Endodermal cell (in vitro differentiated cells): ENCODE measurements around the gene TRIL. TPM values are rescaled to one million over a fixed set of nuclear protein-coding genes. Genes with fewer than 3 reads are reported as not detected.

ENCODE experiments used
- DNase-seq: peaks from one replicate; pipeline ENCODE4 v3.0.0-alpha.2; 2017
- H3K27ac ChIP-seq: 2 replicates; pipeline ENCODE4 v1.5.1; 2013; ENCODE audit warnings: mild to moderate bottlenecking, low read depth, low read length, moderate library complexity
- H3K27me3 ChIP-seq: 2 replicates; pipeline ENCODE4 v1.6.1; 2013; ENCODE audit warnings: mild to moderate bottlenecking, low read length, moderate library complexity; ENCODE audit not compliant: insufficient read depth, control insufficient read depth, poor library complexity, severe bottlenecking
- H3K36me3 ChIP-seq: 2 replicates; pipeline ENCODE4 v1.7.0; 2013; ENCODE audit warnings: mild to moderate bottlenecking, low read length, moderate library complexity; ENCODE audit not compliant: control insufficient read depth, insufficient read depth
- H3K4me1 ChIP-seq: one replicate; pipeline ENCODE4 v1.7.0; 2013; ENCODE audit warnings: low read length; ENCODE audit not compliant: control insufficient read depth, insufficient read depth
- H3K4me3 ChIP-seq: 2 replicates; pipeline ENCODE4 v1.5.1; 2013; ENCODE audit warnings: mild to moderate bottlenecking, low read length, moderate library complexity
- H3K9ac ChIP-seq: 2 replicates; pipeline ENCODE4 v1.6.1; 2013; ENCODE audit warnings: mild to moderate bottlenecking, low read length, moderate library complexity; ENCODE audit not compliant: poor library complexity, severe bottlenecking; ENCODE audit errors: extremely low read depth
- H3K9me3 ChIP-seq: 2 replicates; pipeline ENCODE4 v1.6.1; 2013; ENCODE audit warnings: mild to moderate bottlenecking, low read length, moderate library complexity; ENCODE audit not compliant: control insufficient read depth
- H3K27ac Mint-ChIP-seq: 2 replicates; pipeline ENCODE4 v1.8.0; 2020; ENCODE audit warnings: mixed read lengths
- H3K27me3 Mint-ChIP-seq: 2 replicates; pipeline ENCODE4 v1.8.0; 2021; ENCODE audit warnings: mild to moderate bottlenecking, mixed read lengths; ENCODE audit not compliant: insufficient read depth
- H3K36me3 Mint-ChIP-seq: 2 replicates; pipeline ENCODE4 v1.8.0; 2020; ENCODE audit warnings: low read depth, mixed read lengths
- H3K4me1 Mint-ChIP-seq: 2 replicates; pipeline ENCODE4 v1.8.0; 2020; ENCODE audit warnings: mixed read lengths
- H3K4me3 Mint-ChIP-seq: 2 replicates; pipeline ENCODE4 v1.8.0; 2020; ENCODE audit warnings: mild to moderate bottlenecking, moderate library complexity, mixed read lengths
- H3K9me3 Mint-ChIP-seq: 2 replicates; pipeline ENCODE4 v1.8.0; 2020; ENCODE audit warnings: mild to moderate bottlenecking, mixed read lengths
- WGBS, 2 experiments: methylation state at CpG; one replicate each; pipeline versions ENCODE4 v1.1.5 to v1.1.7; 2013; ENCODE audit warnings: missing lambda C conversion rate in 2 of 2, mixed read lengths in 1 of 2; ENCODE audit not compliant: insufficient coverage in 1 of 2, insufficient read length in 1 of 2; 5-methylcytosine and 5-hydroxymethylcytosine counted together
- total RNA-seq, 2 donors: library from RNA; stranded (reverse); fragmentation: NEBNext Ultra II Directional in 1 of 2; extraction: Animal tissue kit (Norgen Biotek cat#: 25700) in 1 of 2; gene quantifications; 2 replicates in 1 of 2; 3 replicates in 1 of 2; pipeline ENCODE4 v1.2.1, GENCODE V29; 2021
- TF ChIP-seq, protein P1 (sequence below): fragments of 200-600 bp; sonication (generic); conservative IDR thresholded peaks from 2 replicates; pipeline ENCODE4 v1.5.0; 2021; ENCODE audit warnings: antibody characterized with exemption, mild to moderate bottlenecking

Gene TRIL
- total RNA-seq, 2 donors from 2014 or later = 1.6 to 3.3 TPM

DNA sequence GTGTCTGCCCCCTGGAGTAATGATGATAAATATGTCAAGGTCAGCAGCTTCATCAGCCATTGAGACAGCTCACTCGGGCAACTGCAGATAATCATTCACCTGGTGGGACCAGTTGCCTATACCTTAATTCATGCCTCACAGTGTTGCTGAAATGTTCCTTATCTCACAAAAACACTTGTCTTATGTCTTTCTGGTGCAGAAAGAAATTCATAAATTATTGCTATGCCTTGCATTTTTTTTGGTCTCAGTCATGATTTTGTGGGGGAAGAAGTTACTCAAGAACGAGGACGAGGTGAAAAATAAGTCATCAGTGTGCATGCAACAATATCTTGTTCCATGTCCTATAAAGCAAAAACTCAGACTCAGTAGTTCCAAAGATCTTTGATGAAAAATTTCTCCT lies 16.0 kb downstream of the TRIL start:
- no peak overlapping the region for H3K27ac ChIP-seq
- DNase-seq = no peak
- H3K4me1 ChIP-seq = peaks cover 8% of the 10 kb centered on the region
- 89 to 96% methylated on average over 3 of the region's 3 CpGs for WGBS, 2 experiments
- Mint-ChIP-seq H3K36me3 (no peaks in the 10 kb centered on the region), H3K4me1 (peaks cover 9% of the 10 kb centered on the region), H3K27ac (no peak overlapping the region), H3K27me3 (peaks cover 4% of the 10 kb centered on the region), H3K4me3 (no peak overlapping the region), H3K9me3 (peaks cover 3% of the 10 kb centered on the region)
- no peak overlapping the region for H3K4me3 ChIP-seq
- peaks cover 10% of the 10 kb centered on the region for H3K9me3 ChIP-seq
- no peaks in the 10 kb centered on the region for H3K27me3 ChIP-seq
- TF ChIP-seq, protein P1, sequence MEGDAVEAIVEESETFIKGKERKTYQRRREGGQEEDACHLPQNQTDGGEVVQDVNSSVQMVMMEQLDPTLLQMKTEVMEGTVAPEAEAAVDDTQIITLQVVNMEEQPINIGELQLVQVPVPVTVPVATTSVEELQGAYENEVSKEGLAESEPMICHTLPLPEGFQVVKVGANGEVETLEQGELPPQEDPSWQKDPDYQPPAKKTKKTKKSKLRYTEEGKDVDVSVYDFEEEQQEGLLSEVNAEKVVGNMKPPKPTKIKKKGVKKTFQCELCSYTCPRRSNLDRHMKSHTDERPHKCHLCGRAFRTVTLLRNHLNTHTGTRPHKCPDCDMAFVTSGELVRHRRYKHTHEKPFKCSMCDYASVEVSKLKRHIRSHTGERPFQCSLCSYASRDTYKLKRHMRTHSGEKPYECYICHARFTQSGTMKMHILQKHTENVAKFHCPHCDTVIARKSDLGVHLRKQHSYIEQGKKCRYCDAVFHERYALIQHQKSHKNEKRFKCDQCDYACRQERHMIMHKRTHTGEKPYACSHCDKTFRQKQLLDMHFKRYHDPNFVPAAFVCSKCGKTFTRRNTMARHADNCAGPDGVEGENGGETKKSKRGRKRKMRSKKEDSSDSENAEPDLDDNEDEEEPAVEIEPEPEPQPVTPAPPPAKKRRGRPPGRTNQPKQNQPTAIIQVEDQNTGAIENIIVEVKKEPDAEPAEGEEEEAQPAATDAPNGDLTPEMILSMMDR = no peak
- H3K36me3 ChIP-seq = no peaks in the 10 kb centered on the region
- no peak overlapping the region for H3K9ac ChIP-seq

DNA sequence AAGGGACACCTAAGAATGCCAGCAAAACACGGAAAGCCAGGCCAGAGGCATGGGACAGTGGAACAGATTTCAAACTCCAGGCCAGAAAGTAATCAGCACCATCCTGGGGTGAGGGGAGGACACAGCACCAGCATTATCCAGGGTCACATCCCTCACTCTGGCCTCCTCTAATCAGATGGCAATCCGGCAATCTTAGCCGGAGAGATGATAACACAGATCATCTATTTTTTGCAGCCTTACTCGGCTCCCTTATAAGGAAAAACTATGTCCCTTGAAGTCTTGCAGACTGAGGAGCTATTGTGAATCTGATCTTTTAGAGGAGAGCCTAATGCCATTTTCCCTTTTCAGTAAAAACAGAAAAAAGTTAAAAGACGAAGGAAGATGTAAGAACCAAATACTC lies 16.5 kb downstream of the TRIL start:
- peaks cover 7% of the 10 kb centered on the region for H3K9me3 ChIP-seq
- no peak overlapping the region for H3K4me3 ChIP-seq
- no peak overlapping the region for H3K9ac ChIP-seq
- no peak for DNase-seq
- H3K4me1 ChIP-seq = peaks cover 8% of the 10 kb centered on the region
- no peak overlapping the region for H3K27ac ChIP-seq
- no peaks in the 10 kb centered on the region for H3K27me3 ChIP-seq
- H3K9me3 Mint-ChIP-seq = peaks cover 3% of the 10 kb centered on the region
- H3K4me1 Mint-ChIP-seq = peaks cover 9% of the 10 kb centered on the region
- H3K36me3 Mint-ChIP-seq = no peaks in the 10 kb centered on the region
- H3K36me3 ChIP-seq = no peaks in the 10 kb centered on the region
- 84 to 94% methylated on average over 5 of the region's 5 CpGs for WGBS, 2 experiments
- peaks cover 4% of the 10 kb centered on the region for H3K27me3 Mint-ChIP-seq
- no peak overlapping the region for H3K27ac Mint-ChIP-seq
- no peak overlapping the region for H3K4me3 Mint-ChIP-seq
- TF ChIP-seq, protein P1 = no peak

DNA sequence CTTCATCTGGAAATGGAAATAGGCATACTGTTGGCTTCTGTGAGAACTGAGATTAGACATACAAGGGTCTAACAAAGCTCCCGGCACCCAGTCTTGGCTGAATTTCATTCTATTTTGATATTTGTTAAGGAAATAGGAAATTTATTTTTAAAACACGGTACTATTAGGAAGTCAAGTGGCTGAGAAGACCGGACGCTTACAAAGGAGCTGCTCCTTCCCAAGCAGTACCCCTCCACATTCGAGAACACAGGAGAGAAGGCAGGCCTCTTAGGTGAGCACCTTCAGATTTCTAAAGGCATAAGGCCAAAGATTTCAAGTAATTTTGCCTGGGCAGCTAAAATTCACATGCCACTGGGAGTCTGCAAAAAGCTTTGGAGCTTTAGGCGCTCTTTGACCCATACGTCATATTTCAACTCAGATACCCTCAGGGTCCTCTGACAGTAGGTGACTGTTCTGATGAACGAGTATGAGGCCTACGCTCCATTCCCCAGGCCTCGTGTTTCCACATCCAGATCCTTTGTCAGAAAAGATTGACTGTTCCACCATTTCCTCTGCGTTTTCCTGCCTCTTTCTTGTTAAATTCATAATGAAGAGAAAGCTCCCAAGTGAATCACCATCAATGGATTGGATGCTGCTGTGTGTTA lies 17.3 kb downstream of the TRIL start:
- Mint-ChIP-seq H3K27me3 (peaks cover 4% of the 10 kb centered on the region), H3K4me1 (peaks cover 9% of the 10 kb centered on the region), H3K4me3 (no peak overlapping the region), H3K36me3 (no peaks in the 10 kb centered on the region), H3K9me3 (peaks cover 3% of the 10 kb centered on the region), H3K27ac (no peak overlapping the region)
- H3K4me3 ChIP-seq = no peak overlapping the region
- H3K9me3 ChIP-seq = peaks cover 2% of the 10 kb centered on the region
- peaks cover 8% of the 10 kb centered on the region for H3K4me1 ChIP-seq
- no peak for DNase-seq
- no peaks in the 10 kb centered on the region for H3K27me3 ChIP-seq
- no peak overlapping the region for H3K9ac ChIP-seq
- 93 to 99% methylated on average over 10 to 11 of the region's 11 CpGs for WGBS, 2 experiments
- TF ChIP-seq, protein P1 = no peak
- H3K36me3 ChIP-seq = no peaks in the 10 kb centered on the region
- H3K27ac ChIP-seq = no peak overlapping the region
